Astrocyte (in vitro differentiated cells and primary cell): ENCODE data around the gene SIX3. TPM values are rescaled to one million over a fixed set of nuclear protein-coding genes. Genes with fewer than 3 reads are reported as not detected.

Experiments used
- DNase-seq: peaks from one replicate; pipeline ENCODE4 v3.0.0-alpha.2; 2010; ENCODE audit warnings: low read depth
- FAIRE-seq: peaks from 2 replicates; lab custom pipeline; 2011; peaks lifted over from hg19 to GRCh38; lab: Jason Lieb, UNC
- H2AFZ ChIP-seq: 2 replicates; pipeline ENCODE4 v1.6.0; 2012; ENCODE audit warnings: low read depth, low read length, inconsistent platforms
- H3K27ac ChIP-seq: 2 replicates; pipeline ENCODE4 v1.5.1; 2011; ENCODE audit warnings: low read depth, low read length, inconsistent platforms
- H3K27me3 ChIP-seq: 2 replicates; pipeline ENCODE4 v1.6.0; 2011; ENCODE audit warnings: low read length, inconsistent platforms; ENCODE audit not compliant: insufficient read depth
- H3K36me3 ChIP-seq: 2 replicates; pipeline ENCODE4 v1.5.1; 2011; ENCODE audit warnings: low read length, inconsistent platforms; ENCODE audit not compliant: insufficient read depth
- H3K4me1 ChIP-seq: 2 replicates; pipeline ENCODE4 v1.5.1; 2011; ENCODE audit warnings: low read length, inconsistent platforms; ENCODE audit not compliant: insufficient read depth
- H3K4me2 ChIP-seq: 2 replicates; pipeline ENCODE4 v1.6.0; 2012; ENCODE audit warnings: low read length, inconsistent platforms
- H3K4me3 ChIP-seq: 2 replicates; pipeline ENCODE4 v1.5.1; 2011; ENCODE audit warnings: low read depth, mild to moderate bottlenecking, low read length, inconsistent platforms; ENCODE audit not compliant: insufficient read depth
- H3K79me2 ChIP-seq: 2 replicates; pipeline ENCODE4 v1.6.0; 2012; ENCODE audit warnings: mild to moderate bottlenecking, low read length, inconsistent platforms; ENCODE audit not compliant: insufficient read depth
- H3K9ac ChIP-seq: 2 replicates; pipeline ENCODE4 v1.6.0; 2012; ENCODE audit warnings: mild to moderate bottlenecking, low read length, inconsistent platforms
- H3K9me3 ChIP-seq: 2 replicates; pipeline ENCODE4 v1.5.1; 2012; ENCODE audit warnings: low read depth, mild to moderate bottlenecking, low read length, inconsistent platforms; ENCODE audit not compliant: insufficient read depth
- H4K20me1 ChIP-seq: 2 replicates; pipeline ENCODE4 v1.6.0; 2012; ENCODE audit warnings: low read length, inconsistent platforms; ENCODE audit not compliant: insufficient read depth
- H3K27ac Mint-ChIP-seq: one replicate; pipeline ENCODE4 v1.8.0; 2021; ENCODE audit warnings: mild to moderate bottlenecking, mixed read lengths; ENCODE audit not compliant: unreplicated experiment
- H3K27me3 Mint-ChIP-seq: one replicate; pipeline ENCODE4 v1.8.0; 2021; ENCODE audit warnings: low read depth, mixed read lengths; ENCODE audit not compliant: unreplicated experiment
- H3K36me3 Mint-ChIP-seq: one replicate; pipeline ENCODE4 v1.8.0; 2021; ENCODE audit warnings: low read depth, mixed read lengths; ENCODE audit not compliant: unreplicated experiment
- H3K4me1 Mint-ChIP-seq: one replicate; pipeline ENCODE4 v1.8.0; 2021; ENCODE audit warnings: low read depth, mixed read lengths; ENCODE audit not compliant: unreplicated experiment
- H3K4me3 Mint-ChIP-seq: one replicate; pipeline ENCODE4 v1.8.0; 2021; ENCODE audit warnings: mild to moderate bottlenecking, moderate library complexity, mixed read lengths; ENCODE audit not compliant: unreplicated experiment
- H3K9me3 Mint-ChIP-seq: one replicate; pipeline ENCODE4 v1.8.0; 2021; ENCODE audit warnings: mild to moderate bottlenecking, mixed read lengths; ENCODE audit not compliant: unreplicated experiment
- EZH2 ChIP-seq: IDR thresholded peaks from 2 replicates; pipeline ENCODE4 v1.6.1; 2012; ENCODE audit warnings: mild to moderate bottlenecking, low read length, inconsistent platforms; ENCODE audit not compliant: insufficient read depth
- total RNA-seq: library from RNA; stranded (reverse); gene quantifications from 2 replicates; pipeline ENCODE4 v1.2.1, GENCODE V29; 2021
- TF ChIP-seq, protein P1 (sequence below): IDR thresholded peaks from 2 replicates; pipeline ENCODE4 v1.5.1; 2011; ENCODE audit warnings: low read depth, mild to moderate bottlenecking, inconsistent platforms, low read length, moderate library complexity; ENCODE audit not compliant: insufficient read depth

Gene SIX3
- total RNA-seq, 1 donor from 2014 or later: 1.7 TPM

DNA sequence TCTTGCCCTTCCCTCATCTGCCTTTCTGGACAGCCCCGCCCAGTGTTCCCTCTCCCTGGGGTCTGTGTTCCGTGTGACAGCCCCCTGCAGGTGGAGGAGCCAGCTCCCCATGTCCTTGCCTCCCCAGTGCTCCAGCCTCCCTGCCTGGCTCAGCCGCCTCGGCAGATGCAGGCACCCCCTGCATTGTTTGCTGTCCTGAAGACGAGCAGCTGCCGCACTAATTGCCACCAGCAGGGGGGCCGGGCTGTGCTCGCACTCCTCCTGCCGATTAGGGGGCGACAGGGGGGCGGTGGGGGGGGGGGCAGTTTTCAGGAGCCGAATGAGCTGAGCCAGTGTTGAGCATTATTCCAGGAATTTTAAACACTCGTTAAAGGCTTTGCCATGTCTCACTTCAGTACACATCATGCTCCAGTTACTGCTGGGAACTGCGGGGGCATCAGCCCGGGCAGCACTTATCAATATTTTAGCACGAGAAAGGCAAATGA, 23.3 kb downstream of the SIX3 start:
- H3K4me2 ChIP-seq: no peak overlapping the region
- no peak for DNase-seq
- no peak for TF ChIP-seq EZH2
- TF ChIP-seq, protein P1, sequence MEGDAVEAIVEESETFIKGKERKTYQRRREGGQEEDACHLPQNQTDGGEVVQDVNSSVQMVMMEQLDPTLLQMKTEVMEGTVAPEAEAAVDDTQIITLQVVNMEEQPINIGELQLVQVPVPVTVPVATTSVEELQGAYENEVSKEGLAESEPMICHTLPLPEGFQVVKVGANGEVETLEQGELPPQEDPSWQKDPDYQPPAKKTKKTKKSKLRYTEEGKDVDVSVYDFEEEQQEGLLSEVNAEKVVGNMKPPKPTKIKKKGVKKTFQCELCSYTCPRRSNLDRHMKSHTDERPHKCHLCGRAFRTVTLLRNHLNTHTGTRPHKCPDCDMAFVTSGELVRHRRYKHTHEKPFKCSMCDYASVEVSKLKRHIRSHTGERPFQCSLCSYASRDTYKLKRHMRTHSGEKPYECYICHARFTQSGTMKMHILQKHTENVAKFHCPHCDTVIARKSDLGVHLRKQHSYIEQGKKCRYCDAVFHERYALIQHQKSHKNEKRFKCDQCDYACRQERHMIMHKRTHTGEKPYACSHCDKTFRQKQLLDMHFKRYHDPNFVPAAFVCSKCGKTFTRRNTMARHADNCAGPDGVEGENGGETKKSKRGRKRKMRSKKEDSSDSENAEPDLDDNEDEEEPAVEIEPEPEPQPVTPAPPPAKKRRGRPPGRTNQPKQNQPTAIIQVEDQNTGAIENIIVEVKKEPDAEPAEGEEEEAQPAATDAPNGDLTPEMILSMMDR: no peak

DNA sequence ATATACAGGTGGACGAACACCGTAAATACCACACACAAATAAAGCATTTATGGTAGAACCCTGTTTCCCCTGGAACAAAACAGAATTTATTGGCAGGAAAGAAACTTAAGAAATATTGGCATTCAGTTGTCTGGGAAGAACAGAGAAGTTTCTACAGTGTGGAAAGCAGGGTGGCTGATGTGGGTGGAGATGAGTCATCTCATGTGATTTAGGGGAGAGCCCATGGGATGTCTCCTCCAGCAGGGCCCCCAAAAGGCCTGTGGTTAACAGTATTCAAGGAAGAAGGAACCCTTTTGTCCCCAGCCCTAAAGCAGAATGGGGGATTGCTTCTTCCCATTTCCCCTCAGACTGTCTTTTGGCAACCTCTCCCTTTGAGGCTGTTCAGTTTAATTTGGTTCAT, 24.2 kb downstream of the SIX3 start:
- H3K9me3 Mint-ChIP-seq: no peaks in the 10 kb centered on the region
- H3K4me3 ChIP-seq: no peak overlapping the region
- FAIRE-seq: no peak
- H3K27me3 Mint-ChIP-seq: peaks cover 24% of the 10 kb centered on the region
- H3K79me2 ChIP-seq: no peaks in the 10 kb centered on the region
- no peaks in the 10 kb centered on the region for H4K20me1 ChIP-seq
- H3K4me1 ChIP-seq: no peaks in the 10 kb centered on the region
- no peaks in the 10 kb centered on the region for H3K27me3 ChIP-seq
- no peak for TF ChIP-seq EZH2
- TF ChIP-seq, protein P1: no peak
- DNase-seq: no peak
- peaks cover 3% of the 10 kb centered on the region for H3K4me1 Mint-ChIP-seq
- no peak overlapping the region for H3K27ac Mint-ChIP-seq
- H3K27ac ChIP-seq: no peak overlapping the region
- H3K4me2 ChIP-seq: no peak overlapping the region
- no peak overlapping the region for H2AFZ ChIP-seq
- H3K9ac ChIP-seq: no peak overlapping the region
- no peaks in the 10 kb centered on the region for H3K36me3 Mint-ChIP-seq
- H3K9me3 ChIP-seq: no peaks in the 10 kb centered on the region
- H3K4me3 Mint-ChIP-seq: no peak overlapping the region
- H3K36me3 ChIP-seq: no peaks in the 10 kb centered on the region

More for the DNA sequence above, 23.3 kb downstream of the SIX3 start:
- Histone ChIP-seq H3K79me2 (no peaks in the 10 kb centered on the region), H3K27ac (no peak overlapping the region), H3K9me3 (no peaks in the 10 kb centered on the region), H3K9ac (no peak overlapping the region), H3K4me3 (no peak overlapping the region), H3K36me3 (no peaks in the 10 kb centered on the region), H3K4me1 (no peaks in the 10 kb centered on the region), H3K27me3 (no peaks in the 10 kb centered on the region), H4K20me1 (no peaks in the 10 kb centered on the region), H2AFZ (no peak overlapping the region)
- no peak overlapping the region for H3K4me3 Mint-ChIP-seq
- peaks cover 5% of the 10 kb centered on the region for H3K4me1 Mint-ChIP-seq
- H3K27ac Mint-ChIP-seq: no peak overlapping the region
- H3K9me3 Mint-ChIP-seq: no peaks in the 10 kb centered on the region
- peaks cover 24% of the 10 kb centered on the region for H3K27me3 Mint-ChIP-seq
- no peak for FAIRE-seq
- H3K36me3 Mint-ChIP-seq: no peaks in the 10 kb centered on the region

DNA sequence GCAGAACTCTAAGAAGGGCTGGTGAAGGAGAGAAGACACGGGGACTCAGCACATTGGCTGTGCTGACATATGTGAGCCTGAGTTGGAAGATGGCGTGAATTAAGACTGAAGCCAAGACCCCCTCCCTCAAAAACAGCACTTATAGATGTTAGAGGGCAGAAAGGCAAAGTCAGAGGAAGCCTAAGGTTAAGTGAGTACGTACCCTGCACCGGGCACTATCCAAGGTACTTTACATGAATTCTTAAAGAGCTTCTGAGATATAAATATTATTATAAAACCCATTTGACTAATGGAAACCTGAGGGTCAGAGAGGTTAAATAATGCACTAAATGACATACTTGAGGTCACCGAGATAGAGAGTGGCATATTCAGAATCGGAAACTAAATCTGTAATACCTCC, 25.6 kb downstream of the SIX3 start:
- H4K20me1 ChIP-seq: no peaks in the 10 kb centered on the region
- no peak overlapping the region for H3K9ac ChIP-seq
- no peak overlapping the region for H3K4me3 ChIP-seq
- no peaks in the 10 kb centered on the region for H3K9me3 Mint-ChIP-seq
- FAIRE-seq (no peak), DNase-seq (no peak)
- H3K27ac Mint-ChIP-seq: no peak overlapping the region
- peaks cover 8% of the 10 kb centered on the region for H3K4me1 ChIP-seq
- H3K9me3 ChIP-seq: no peaks in the 10 kb centered on the region
- H3K27me3 Mint-ChIP-seq: peaks cover 28% of the 10 kb centered on the region
- no peak overlapping the region for H2AFZ ChIP-seq
- no peak overlapping the region for H3K27ac ChIP-seq
- H3K36me3 Mint-ChIP-seq: no peaks in the 10 kb centered on the region
- no peak overlapping the region for H3K4me2 ChIP-seq
- no peak overlapping the region for H3K4me3 Mint-ChIP-seq
- H3K4me1 Mint-ChIP-seq: peaks cover 3% of the 10 kb centered on the region
- TF ChIP-seq EZH2: no peak
- TF ChIP-seq, protein P1: no peak
- no peaks in the 10 kb centered on the region for H3K36me3 ChIP-seq
- H3K79me2 ChIP-seq: no peaks in the 10 kb centered on the region
- no peaks in the 10 kb centered on the region for H3K27me3 ChIP-seq
